GM23338 (cell line): ENCODE results near the gene TLR5. TPM values are rescaled to one million over a fixed set of nuclear protein-coding genes. Genes with fewer than 3 reads are reported as not detected.

Source experiments
- ATAC-seq: fragments of 200-7000 bp; cut with Tn5 transposase; 3 replicates; pipeline ENCODE4 v1.9.1; 2020
- DNase-seq: peaks from one replicate; pipeline ENCODE4 v3.0.0-alpha.2; 2015; ENCODE audit warnings: low spot score
- H2AFZ ChIP-seq: fragments of 200-600 bp; sonication (generic); 2 replicates; pipeline ENCODE4 v1.8.0; 2016; ENCODE audit warnings: antibody characterized with exemption, mild to moderate bottlenecking, moderate library complexity
- H3F3A ChIP-seq: fragments of 200-600 bp; sonication (generic); replicated peaks from 2 replicates; pipeline ENCODE4 v1.8.0; 2017; ENCODE audit warnings: antibody characterized with exemption, mixed run types, low read depth
- H3K27ac ChIP-seq: fragments of 200-600 bp; sonication (generic); 2 replicates; pipeline ENCODE4 v1.6.1; 2016; ENCODE audit warnings: low read depth
- H3K27me3 ChIP-seq: fragments of 200-600 bp; sonication (generic); 2 replicates; pipeline ENCODE4 v1.8.0; 2016; ENCODE audit warnings: mild to moderate bottlenecking, mixed run types, moderate library complexity; ENCODE audit not compliant: insufficient read depth
- H3K36me3 ChIP-seq: fragments of 200-600 bp; sonication (generic); 2 replicates; pipeline ENCODE4 v1.8.0; 2016; ENCODE audit warnings: mild to moderate bottlenecking; ENCODE audit not compliant: insufficient read depth
- H3K4me1 ChIP-seq: fragments of 200-600 bp; sonication (generic); 2 replicates; pipeline ENCODE4 v1.8.0; 2016; ENCODE audit warnings: mild to moderate bottlenecking, moderate library complexity; ENCODE audit not compliant: insufficient read depth
- H3K4me2 ChIP-seq: fragments of 200-600 bp; sonication (generic); 2 replicates; pipeline ENCODE4 v1.7.1; 2017; ENCODE audit warnings: mixed run types
- H3K4me3 ChIP-seq: fragments of 200-600 bp; sonication (generic); 2 replicates; pipeline ENCODE4 v1.6.1; 2016; ENCODE audit warnings: mixed run types
- H3K79me2 ChIP-seq: fragments of 200-600 bp; sonication (generic); replicated peaks from 2 replicates; pipeline ENCODE4 v1.8.0; 2017; ENCODE audit warnings: mild to moderate bottlenecking; ENCODE audit not compliant: insufficient read depth
- H3K9me2 ChIP-seq: fragments of 200-600 bp; sonication (generic); 2 replicates; pipeline ENCODE4 v1.8.0; 2017; ENCODE audit not compliant: insufficient read depth
- H4K20me1 ChIP-seq: fragments of 200-600 bp; sonication (generic); replicated peaks from 2 replicates; pipeline ENCODE4 v1.8.0; 2017; ENCODE audit warnings: mild to moderate bottlenecking; ENCODE audit not compliant: insufficient read depth
- H3K27ac Mint-ChIP-seq: 2 replicates; pipeline ENCODE4 v1.8.0; 2020; ENCODE audit warnings: inconsistent platforms, mild to moderate bottlenecking, moderate library complexity, mixed read lengths
- H3K27me3 Mint-ChIP-seq: 3 replicates; pipeline ENCODE4 v1.8.0; 2022; ENCODE audit warnings: low read depth, mild to moderate bottlenecking, moderate library complexity, mixed read lengths, inconsistent platforms; ENCODE audit not compliant: insufficient read depth, poor library complexity
- H3K36me3 Mint-ChIP-seq: 3 replicates; pipeline ENCODE4 v1.8.0; 2021; ENCODE audit warnings: low read depth, mild to moderate bottlenecking, inconsistent platforms, moderate library complexity, mixed read lengths
- H3K4me1 Mint-ChIP-seq: 3 replicates; pipeline ENCODE4 v1.8.0; 2020; ENCODE audit warnings: mild to moderate bottlenecking, inconsistent platforms, mixed read lengths
- H3K4me3 Mint-ChIP-seq: 3 replicates; pipeline ENCODE4 v1.8.0; 2021; ENCODE audit warnings: moderate library complexity, mild to moderate bottlenecking, inconsistent platforms, mixed read lengths
- H3K9me3 Mint-ChIP-seq: 3 replicates; pipeline ENCODE4 v1.8.0; 2020; ENCODE audit warnings: moderate library complexity, mild to moderate bottlenecking, inconsistent platforms, mixed read lengths
- CREB1 ChIP-seq: fragments of 250-450 bp; sonication (Bioruptor Pico); IDR thresholded peaks from 2 replicates; pipeline ENCODE4 v1.5.0; 2020; ENCODE audit warnings: low read depth, mild to moderate bottlenecking, moderate library complexity
- ETS1 ChIP-seq: IDR thresholded peaks from 2 replicates; pipeline ENCODE4 v1.6.1; 2016; ENCODE audit warnings: antibody characterized with exemption
- EZH2 ChIP-seq: fragments of 200-600 bp; sonication (generic); IDR thresholded peaks from one replicate; pipeline ENCODE4 v1.8.0; 2017; ENCODE audit warnings: antibody characterized with exemption, mild to moderate bottlenecking, low read depth; ENCODE audit not compliant: unreplicated experiment
- EZH2phosphoT487 ChIP-seq: fragments of 200-600 bp; sonication (generic); IDR thresholded peaks from one replicate; pipeline ENCODE4 v1.8.1; 2018; ENCODE audit warnings: antibody characterized with exemption; ENCODE audit not compliant: unreplicated experiment
- JUNB ChIP-seq: IDR thresholded peaks from one replicate; pipeline ENCODE4 v1.6.1; 2016; ENCODE audit warnings: antibody characterized with exemption; ENCODE audit not compliant: unreplicated experiment
- NANOG ChIP-seq: IDR thresholded peaks from 2 replicates; pipeline ENCODE4 v1.6.1; 2016; ENCODE audit warnings: antibody characterized with exemption, borderline replicate concordance
- POLR2AphosphoS5 ChIP-seq: IDR thresholded peaks from 2 replicates; pipeline ENCODE4 v1.6.1; 2016; ENCODE audit warnings: antibody characterized with exemption, low read depth
- STAT1 ChIP-seq: IDR thresholded peaks from one replicate; pipeline ENCODE4 v1.6.1; 2016; ENCODE audit warnings: antibody characterized with exemption; ENCODE audit not compliant: unreplicated experiment
- ZNF114 ChIP-seq: fragments of 250-450 bp; sonication (Bioruptor Pico); IDR thresholded peaks from 2 replicates; pipeline ENCODE4 v1.5.0; 2020; ENCODE audit warnings: mild to moderate bottlenecking, moderate library complexity
- ZNF331 ChIP-seq: fragments of 250-450 bp; sonication (Bioruptor Pico); IDR thresholded peaks from 2 replicates; pipeline ENCODE4 v1.5.0; 2020; ENCODE audit warnings: low read depth, mild to moderate bottlenecking, moderate library complexity
- polyA plus RNA-seq: library from polyadenylated mRNA; unstranded; fragments of >200 nt; fragmentation: Nextera tagmentation; extraction: Ambion mirVana; gene quantifications from 2 replicates; pipeline ENCODE4 v1.2.1, GENCODE V29; 2016
- total RNA-seq: library from RNA; depleted of rRNA; stranded (reverse); fragments of >200 nt; shearing (Covaris generic); gene quantifications from 2 replicates; pipeline ENCODE4 v1.2.3, GENCODE V29; 2014
- TF ChIP-seq, protein P1 (sequence below): IDR thresholded peaks from one replicate; pipeline ENCODE4 v1.6.1; 2018; ENCODE audit warnings: antibody characterized with exemption; ENCODE audit not compliant: unreplicated experiment
- TF ChIP-seq, protein P2 (sequence below): fragments of 250-450 bp; sonication (Bioruptor Pico); IDR thresholded peaks from 2 replicates; pipeline ENCODE4 v1.5.0; 2020; ENCODE audit warnings: mild to moderate bottlenecking, moderate library complexity
- TF ChIP-seq, protein P3 (sequence below), 2 experiments: fragments of 200-600 bp in 1 of 2; sonication (generic) in 1 of 2; conservative IDR thresholded peaks; 2 replicates each; pipeline versions ENCODE4 v1.5.1 to v1.6.1; 2016 to 2017; ENCODE audit warnings: antibody characterized with exemption in 2 of 2, low read depth in 2 of 2, mild to moderate bottlenecking in 2 of 2, moderate library complexity in 1 of 2

TLR5 gene
- total and polyA plus RNA-seq, 2 experiments from 2014 or later: 0.10 to 0.39 TPM

GRCh38 chr1:223083831-223084230 is 59.2 kb downstream of the TLR5 start:
- DNase-seq (no peak), ATAC-seq (no peak)
- Mint-ChIP-seq H3K27ac (no peak overlapping the region), H3K36me3 (no peaks in the 10 kb centered on the region), H3K4me1 (peaks cover 35% of the 10 kb centered on the region), H3K9me3 (no peaks in the 10 kb centered on the region), H3K4me3 (no peak overlapping the region), H3K27me3 (peaks cover 12% of the 10 kb centered on the region)
- TF ChIP-seq, protein P1, sequence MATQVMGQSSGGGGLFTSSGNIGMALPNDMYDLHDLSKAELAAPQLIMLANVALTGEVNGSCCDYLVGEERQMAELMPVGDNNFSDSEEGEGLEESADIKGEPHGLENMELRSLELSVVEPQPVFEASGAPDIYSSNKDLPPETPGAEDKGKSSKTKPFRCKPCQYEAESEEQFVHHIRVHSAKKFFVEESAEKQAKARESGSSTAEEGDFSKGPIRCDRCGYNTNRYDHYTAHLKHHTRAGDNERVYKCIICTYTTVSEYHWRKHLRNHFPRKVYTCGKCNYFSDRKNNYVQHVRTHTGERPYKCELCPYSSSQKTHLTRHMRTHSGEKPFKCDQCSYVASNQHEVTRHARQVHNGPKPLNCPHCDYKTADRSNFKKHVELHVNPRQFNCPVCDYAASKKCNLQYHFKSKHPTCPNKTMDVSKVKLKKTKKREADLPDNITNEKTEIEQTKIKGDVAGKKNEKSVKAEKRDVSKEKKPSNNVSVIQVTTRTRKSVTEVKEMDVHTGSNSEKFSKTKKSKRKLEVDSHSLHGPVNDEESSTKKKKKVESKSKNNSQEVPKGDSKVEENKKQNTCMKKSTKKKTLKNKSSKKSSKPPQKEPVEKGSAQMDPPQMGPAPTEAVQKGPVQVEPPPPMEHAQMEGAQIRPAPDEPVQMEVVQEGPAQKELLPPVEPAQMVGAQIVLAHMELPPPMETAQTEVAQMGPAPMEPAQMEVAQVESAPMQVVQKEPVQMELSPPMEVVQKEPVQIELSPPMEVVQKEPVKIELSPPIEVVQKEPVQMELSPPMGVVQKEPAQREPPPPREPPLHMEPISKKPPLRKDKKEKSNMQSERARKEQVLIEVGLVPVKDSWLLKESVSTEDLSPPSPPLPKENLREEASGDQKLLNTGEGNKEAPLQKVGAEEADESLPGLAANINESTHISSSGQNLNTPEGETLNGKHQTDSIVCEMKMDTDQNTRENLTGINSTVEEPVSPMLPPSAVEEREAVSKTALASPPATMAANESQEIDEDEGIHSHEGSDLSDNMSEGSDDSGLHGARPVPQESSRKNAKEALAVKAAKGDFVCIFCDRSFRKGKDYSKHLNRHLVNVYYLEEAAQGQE: no peak
- TF ChIP-seq POLR2AphosphoS5: no peak
- TF ChIP-seq EZH2phosphoT487: no peak
- TF ChIP-seq, protein P2, sequence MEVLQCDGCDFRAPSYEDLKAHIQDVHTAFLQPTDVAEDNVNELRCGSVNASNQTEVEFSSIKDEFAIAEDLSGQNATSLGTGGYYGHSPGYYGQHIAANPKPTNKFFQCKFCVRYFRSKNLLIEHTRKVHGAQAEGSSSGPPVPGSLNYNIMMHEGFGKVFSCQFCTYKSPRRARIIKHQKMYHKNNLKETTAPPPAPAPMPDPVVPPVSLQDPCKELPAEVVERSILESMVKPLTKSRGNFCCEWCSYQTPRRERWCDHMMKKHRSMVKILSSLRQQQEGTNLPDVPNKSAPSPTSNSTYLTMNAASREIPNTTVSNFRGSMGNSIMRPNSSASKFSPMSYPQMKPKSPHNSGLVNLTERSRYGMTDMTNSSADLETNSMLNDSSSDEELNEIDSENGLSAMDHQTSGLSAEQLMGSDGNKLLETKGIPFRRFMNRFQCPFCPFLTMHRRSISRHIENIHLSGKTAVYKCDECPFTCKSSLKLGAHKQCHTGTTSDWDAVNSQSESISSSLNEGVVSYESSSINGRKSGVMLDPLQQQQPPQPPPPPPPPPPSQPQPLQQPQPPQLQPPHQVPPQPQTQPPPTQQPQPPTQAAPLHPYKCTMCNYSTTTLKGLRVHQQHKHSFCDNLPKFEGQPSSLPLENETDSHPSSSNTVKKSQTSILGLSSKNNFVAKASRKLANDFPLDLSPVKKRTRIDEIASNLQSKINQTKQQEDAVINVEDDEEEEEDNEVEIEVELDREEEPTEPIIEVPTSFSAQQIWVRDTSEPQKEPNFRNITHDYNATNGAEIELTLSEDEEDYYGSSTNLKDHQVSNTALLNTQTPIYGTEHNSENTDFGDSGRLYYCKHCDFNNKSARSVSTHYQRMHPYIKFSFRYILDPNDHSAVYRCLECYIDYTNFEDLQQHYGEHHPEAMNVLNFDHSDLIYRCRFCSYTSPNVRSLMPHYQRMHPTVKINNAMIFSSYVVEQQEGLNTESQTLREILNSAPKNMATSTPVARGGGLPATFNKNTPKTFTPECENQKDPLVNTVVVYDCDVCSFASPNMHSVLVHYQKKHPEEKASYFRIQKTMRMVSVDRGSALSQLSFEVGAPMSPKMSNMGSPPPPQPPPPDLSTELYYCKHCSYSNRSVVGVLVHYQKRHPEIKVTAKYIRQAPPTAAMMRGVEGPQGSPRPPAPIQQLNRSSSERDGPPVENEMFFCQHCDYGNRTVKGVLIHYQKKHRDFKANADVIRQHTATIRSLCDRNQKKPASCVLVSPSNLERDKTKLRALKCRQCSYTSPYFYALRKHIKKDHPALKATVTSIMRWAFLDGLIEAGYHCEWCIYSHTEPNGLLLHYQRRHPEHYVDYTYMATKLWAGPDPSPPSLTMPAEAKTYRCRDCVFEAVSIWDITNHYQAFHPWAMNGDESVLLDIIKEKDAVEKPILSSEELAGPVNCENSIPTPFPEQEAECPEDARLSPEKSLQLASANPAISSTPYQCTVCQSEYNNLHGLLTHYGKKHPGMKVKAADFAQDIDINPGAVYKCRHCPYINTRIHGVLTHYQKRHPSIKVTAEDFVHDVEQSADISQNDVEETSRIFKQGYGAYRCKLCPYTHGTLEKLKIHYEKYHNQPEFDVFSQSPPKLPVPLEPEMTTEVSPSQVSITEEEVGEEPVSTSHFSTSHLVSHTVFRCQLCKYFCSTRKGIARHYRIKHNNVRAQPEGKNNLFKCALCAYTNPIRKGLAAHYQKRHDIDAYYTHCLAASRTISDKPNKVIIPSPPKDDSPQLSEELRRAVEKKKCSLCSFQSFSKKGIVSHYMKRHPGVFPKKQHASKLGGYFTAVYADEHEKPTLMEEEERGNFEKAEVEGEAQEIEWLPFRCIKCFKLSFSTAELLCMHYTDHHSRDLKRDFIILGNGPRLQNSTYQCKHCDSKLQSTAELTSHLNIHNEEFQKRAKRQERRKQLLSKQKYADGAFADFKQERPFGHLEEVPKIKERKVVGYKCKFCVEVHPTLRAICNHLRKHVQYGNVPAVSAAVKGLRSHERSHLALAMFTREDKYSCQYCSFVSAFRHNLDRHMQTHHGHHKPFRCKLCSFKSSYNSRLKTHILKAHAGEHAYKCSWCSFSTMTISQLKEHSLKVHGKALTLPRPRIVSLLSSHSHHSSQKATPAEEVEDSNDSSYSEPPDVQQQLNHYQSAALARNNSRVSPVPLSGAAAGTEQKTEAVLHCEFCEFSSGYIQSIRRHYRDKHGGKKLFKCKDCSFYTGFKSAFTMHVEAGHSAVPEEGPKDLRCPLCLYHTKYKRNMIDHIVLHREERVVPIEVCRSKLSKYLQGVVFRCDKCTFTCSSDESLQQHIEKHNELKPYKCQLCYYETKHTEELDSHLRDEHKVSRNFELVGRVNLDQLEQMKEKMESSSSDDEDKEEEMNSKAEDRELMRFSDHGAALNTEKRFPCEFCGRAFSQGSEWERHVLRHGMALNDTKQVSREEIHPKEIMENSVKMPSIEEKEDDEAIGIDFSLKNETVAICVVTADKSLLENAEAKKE (CRISPR knock-in tag): no peak
- TF ChIP-seq, protein P3, sequence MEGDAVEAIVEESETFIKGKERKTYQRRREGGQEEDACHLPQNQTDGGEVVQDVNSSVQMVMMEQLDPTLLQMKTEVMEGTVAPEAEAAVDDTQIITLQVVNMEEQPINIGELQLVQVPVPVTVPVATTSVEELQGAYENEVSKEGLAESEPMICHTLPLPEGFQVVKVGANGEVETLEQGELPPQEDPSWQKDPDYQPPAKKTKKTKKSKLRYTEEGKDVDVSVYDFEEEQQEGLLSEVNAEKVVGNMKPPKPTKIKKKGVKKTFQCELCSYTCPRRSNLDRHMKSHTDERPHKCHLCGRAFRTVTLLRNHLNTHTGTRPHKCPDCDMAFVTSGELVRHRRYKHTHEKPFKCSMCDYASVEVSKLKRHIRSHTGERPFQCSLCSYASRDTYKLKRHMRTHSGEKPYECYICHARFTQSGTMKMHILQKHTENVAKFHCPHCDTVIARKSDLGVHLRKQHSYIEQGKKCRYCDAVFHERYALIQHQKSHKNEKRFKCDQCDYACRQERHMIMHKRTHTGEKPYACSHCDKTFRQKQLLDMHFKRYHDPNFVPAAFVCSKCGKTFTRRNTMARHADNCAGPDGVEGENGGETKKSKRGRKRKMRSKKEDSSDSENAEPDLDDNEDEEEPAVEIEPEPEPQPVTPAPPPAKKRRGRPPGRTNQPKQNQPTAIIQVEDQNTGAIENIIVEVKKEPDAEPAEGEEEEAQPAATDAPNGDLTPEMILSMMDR (conservative IDR thresholded peaks at IDR 0.05; ENCODE audit: low read depth in 2 of 2): no peak
- no peak for TF ChIP-seq EZH2
- no peak for TF ChIP-seq ZNF114 (CRISPR knock-in tag)
- no peak for TF ChIP-seq STAT1
- no peak for TF ChIP-seq ETS1
- no peak for TF ChIP-seq JUNB
- TF ChIP-seq NANOG: no peak
- TF ChIP-seq ZNF331 (CRISPR knock-in tag): no peak
- no peak for TF ChIP-seq CREB1 (CRISPR knock-in tag)
- Histone ChIP-seq H3K27ac (no peak overlapping the region), H3K27me3 (0 out of 2 replicates have a peak, but pooled peaks cover 11% of the 10 kb centered on the region), H3K4me3 (no peak overlapping the region), H3K9me2 (no peaks in the 10 kb centered on the region), H4K20me1 (no peaks in the 10 kb centered on the region), H3K4me1 (peaks cover 9% of the 10 kb centered on the region; the same call in 1 of the 2 replicates), H3K4me2 (no peak overlapping the region), H3K79me2 (no peaks in the 10 kb centered on the region), H2AFZ (no peak overlapping the region), H3F3A (no peaks in the 10 kb centered on the region), H3K36me3 (no peaks in the 10 kb centered on the region)
